Measurements from ENCODE around the gene LAMA5.

The LAMA5 gene

GRCh38 chr20:62274332-62274950 is 92.7 kb downstream of the LAMA5 start:
- Histone ChIP-seq H3K4me1 (ENCODE audit: control insufficient read depth, insufficient read depth, low read length, poor library complexity, severe bottlenecking) (no peaks in the 10 kb centered on the region), H3K4me3 (ENCODE audit: insufficient read depth, low read depth, low read length, poor library complexity, severe bottlenecking) (no peak overlapping the region), H3K27ac (ENCODE audit: insufficient read depth, low read length, poor library complexity, severe bottlenecking) (no peak overlapping the region), H3K9me3 (ENCODE audit: control insufficient read depth, low read length) (no peaks in the 10 kb centered on the region), H3K27me3 (replicated peaks; ENCODE audit: control insufficient read depth, insufficient read depth, low read length, poor library complexity, severe bottlenecking) (no peaks in the 10 kb centered on the region), H3K36me3 (ENCODE audit: control insufficient read depth, insufficient read depth, low read length) (peaks cover 36% of the 10 kb centered on the region)
- DNase-seq: no peak

DNA sequence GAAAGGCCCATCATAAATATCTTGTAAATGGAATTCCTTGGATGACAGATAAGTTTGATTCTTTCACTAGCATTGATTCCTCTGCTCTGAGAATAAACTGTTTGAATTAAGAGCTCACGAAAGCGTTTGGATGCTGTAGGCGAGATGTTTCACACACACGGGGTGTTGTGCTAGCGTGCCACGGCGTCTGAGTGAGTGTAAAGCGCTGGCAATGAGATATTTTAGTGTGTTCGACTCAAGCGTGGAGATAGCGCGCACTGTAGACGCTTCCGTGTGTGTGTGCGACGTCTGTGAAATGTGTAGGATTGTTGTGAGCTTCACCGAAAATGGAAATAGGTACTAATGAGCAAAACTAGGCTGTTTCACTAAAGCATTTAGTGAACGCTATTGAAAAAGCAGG is 93.7 kb downstream of the LAMA5 start:
- peaks cover 30% of the 10 kb centered on the region for H3K36me3 ChIP-seq (ENCODE audit: control insufficient read depth, insufficient read depth, low read length)
- H3K4me1 ChIP-seq (ENCODE audit: control insufficient read depth, insufficient read depth, low read length, poor library complexity, severe bottlenecking): no peaks in the 10 kb centered on the region
- no peaks in the 10 kb centered on the region for H3K27me3 ChIP-seq (replicated peaks; ENCODE audit: control insufficient read depth, insufficient read depth, low read length, poor library complexity, severe bottlenecking)
- no peak for DNase-seq
- H3K9me3 ChIP-seq (ENCODE audit: control insufficient read depth, low read length): no peaks in the 10 kb centered on the region
- H3K4me3 ChIP-seq (ENCODE audit: insufficient read depth, low read depth, low read length, poor library complexity, severe bottlenecking): no peak overlapping the region
- H3K27ac ChIP-seq (ENCODE audit: insufficient read depth, low read length, poor library complexity, severe bottlenecking): no peak overlapping the region

- Histone ChIP-seq H3K4me3 (ENCODE audit: insufficient read depth, low read depth, low read length, poor library complexity, severe bottlenecking) (no peak overlapping the region), H3K4me1 (ENCODE audit: control insufficient read depth, insufficient read depth, low read length, poor library complexity, severe bottlenecking) (no peaks in the 10 kb centered on the region), H3K27ac (ENCODE audit: insufficient read depth, low read length, poor library complexity, severe bottlenecking) (no peak overlapping the region), H3K27me3 (replicated peaks; ENCODE audit: control insufficient read depth, insufficient read depth, low read length, poor library complexity, severe bottlenecking) (no peaks in the 10 kb centered on the region), H3K9me3 (ENCODE audit: control insufficient read depth, low read length) (no peaks in the 10 kb centered on the region), H3K36me3 (ENCODE audit: control insufficient read depth, insufficient read depth, low read length) (peaks cover 30% of the 10 kb centered on the region)
- DNase-seq: no peak
Observed at GRCh38 chr20:62272200-62272599, 94.9 kb downstream of the LAMA5 start.

DNA sequence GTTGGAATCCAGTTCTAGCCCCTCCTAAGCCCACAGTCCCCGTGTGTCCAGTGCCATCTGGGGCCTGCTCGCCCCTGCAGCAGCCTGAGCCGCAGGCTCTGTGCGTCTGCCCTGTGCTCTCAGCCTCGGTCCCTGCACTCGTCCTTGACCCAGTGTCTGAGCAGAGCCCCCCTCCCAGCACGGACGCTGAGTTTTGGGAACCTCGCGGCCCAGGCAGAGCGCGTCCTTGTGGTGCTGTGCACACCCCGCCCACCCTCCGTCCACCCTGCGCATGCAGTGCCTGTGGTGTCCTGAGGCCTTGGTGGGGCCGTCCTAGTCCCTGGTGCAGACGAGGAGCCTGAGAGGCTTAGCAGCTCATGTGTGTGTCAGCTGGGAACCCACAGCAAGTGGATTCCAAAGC is 97.2 kb downstream of the LAMA5 start:
- Histone ChIP-seq H3K36me3 (ENCODE audit: control insufficient read depth, insufficient read depth, low read length) (peaks cover 41% of the 10 kb centered on the region), H3K27me3 (replicated peaks; ENCODE audit: control insufficient read depth, insufficient read depth, low read length, poor library complexity, severe bottlenecking) (no peaks in the 10 kb centered on the region), H3K27ac (ENCODE audit: insufficient read depth, low read length, poor library complexity, severe bottlenecking) (no peak overlapping the region), H3K9me3 (ENCODE audit: control insufficient read depth, low read length) (no peaks in the 10 kb centered on the region), H3K4me3 (ENCODE audit: insufficient read depth, low read depth, low read length, poor library complexity, severe bottlenecking) (no peak overlapping the region), H3K4me1 (ENCODE audit: control insufficient read depth, insufficient read depth, low read length, poor library complexity, severe bottlenecking) (no peaks in the 10 kb centered on the region)
- no peak for DNase-seq

DNA sequence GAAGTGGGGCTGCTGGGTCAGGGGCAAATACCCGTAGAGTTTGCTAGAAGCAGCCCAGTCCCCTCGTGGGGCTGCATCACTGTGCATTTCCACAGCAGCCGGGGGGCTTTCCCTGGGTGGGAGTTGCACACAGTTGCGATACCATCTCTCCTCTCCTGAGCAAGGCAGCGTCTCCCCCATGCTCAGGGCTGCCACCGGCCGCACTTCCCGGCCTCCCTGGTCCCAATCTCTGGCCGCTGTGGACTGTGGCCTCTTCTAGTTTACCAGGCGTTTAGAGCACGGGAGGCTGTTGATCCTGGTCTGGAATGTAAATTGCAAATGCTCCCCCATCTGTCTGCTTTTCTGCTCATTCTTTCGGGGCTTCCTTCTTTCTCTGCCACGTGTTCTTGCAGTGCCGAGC is 97.7 kb downstream of the LAMA5 start:
- H3K4me3 ChIP-seq (ENCODE audit: insufficient read depth, low read depth, low read length, poor library complexity, severe bottlenecking): no peak overlapping the region
- H3K27ac ChIP-seq (ENCODE audit: insufficient read depth, low read length, poor library complexity, severe bottlenecking): no peak overlapping the region
- no peak for DNase-seq
- H3K4me1 ChIP-seq (ENCODE audit: control insufficient read depth, insufficient read depth, low read length, poor library complexity, severe bottlenecking): no peaks in the 10 kb centered on the region
- H3K27me3 ChIP-seq (replicated peaks; ENCODE audit: control insufficient read depth, insufficient read depth, low read length, poor library complexity, severe bottlenecking): no peaks in the 10 kb centered on the region
- peaks cover 45% of the 10 kb centered on the region for H3K36me3 ChIP-seq (ENCODE audit: control insufficient read depth, insufficient read depth, low read length)
- H3K9me3 ChIP-seq (ENCODE audit: control insufficient read depth, low read length): no peaks in the 10 kb centered on the region

- no peak overlapping the region for H3K4me3 ChIP-seq (ENCODE audit: insufficient read depth, low read depth, low read length, poor library complexity, severe bottlenecking)
- H3K27ac ChIP-seq (ENCODE audit: insufficient read depth, low read length, poor library complexity, severe bottlenecking): no peak overlapping the region
- no peaks in the 10 kb centered on the region for H3K9me3 ChIP-seq (ENCODE audit: control insufficient read depth, low read length)
- no peak for DNase-seq
- H3K4me1 ChIP-seq (ENCODE audit: control insufficient read depth, insufficient read depth, low read length, poor library complexity, severe bottlenecking): no peaks in the 10 kb centered on the region
- H3K27me3 ChIP-seq (replicated peaks; ENCODE audit: control insufficient read depth, insufficient read depth, low read length, poor library complexity, severe bottlenecking): no peaks in the 10 kb centered on the region
- peaks cover 46% of the 10 kb centered on the region for H3K36me3 ChIP-seq (ENCODE audit: control insufficient read depth, insufficient read depth, low read length)
Observed at GRCh38 chr20:62268228-62268900, 98.7 kb downstream of the LAMA5 start.

- H3K4me1 ChIP-seq (ENCODE audit: control insufficient read depth, insufficient read depth, low read length, poor library complexity, severe bottlenecking): no peaks in the 10 kb centered on the region
- no peak overlapping the region for H3K27ac ChIP-seq (ENCODE audit: insufficient read depth, low read length, poor library complexity, severe bottlenecking)
- no peaks in the 10 kb centered on the region for H3K9me3 ChIP-seq (ENCODE audit: control insufficient read depth, low read length)
- H3K27me3 ChIP-seq (replicated peaks; ENCODE audit: control insufficient read depth, insufficient read depth, low read length, poor library complexity, severe bottlenecking): no peaks in the 10 kb centered on the region
- DNase-seq: no peak
- H3K4me3 ChIP-seq (ENCODE audit: insufficient read depth, low read depth, low read length, poor library complexity, severe bottlenecking): no peak overlapping the region
- peaks cover 46% of the 10 kb centered on the region for H3K36me3 ChIP-seq (ENCODE audit: control insufficient read depth, insufficient read depth, low read length)
Observed at GRCh38 chr20:62267543-62267942, 99.6 kb downstream of the LAMA5 start.

DNA sequence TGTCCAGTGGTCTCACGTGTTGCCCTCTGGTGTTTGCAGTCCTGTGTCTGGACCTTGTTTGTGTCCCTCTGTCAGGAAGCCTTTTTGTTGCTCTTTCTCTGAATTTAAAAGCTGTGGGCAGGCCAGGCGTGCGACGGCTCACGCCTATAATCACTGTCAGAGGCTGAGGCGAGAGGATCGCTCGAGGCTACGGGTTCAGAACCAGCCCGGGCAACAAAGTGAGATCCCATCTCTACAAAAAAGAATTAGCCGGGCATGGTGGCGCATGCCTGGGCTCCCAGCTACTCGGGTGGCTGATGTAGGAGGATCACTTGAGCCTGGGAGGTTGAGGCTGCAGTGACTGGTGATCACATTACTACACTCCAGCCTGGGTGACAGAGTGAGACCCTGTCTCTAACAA is 100.3 kb downstream of the LAMA5 start:
- Histone ChIP-seq H3K4me1 (ENCODE audit: control insufficient read depth, insufficient read depth, low read length, poor library complexity, severe bottlenecking) (no peaks in the 10 kb centered on the region), H3K9me3 (ENCODE audit: control insufficient read depth, low read length) (no peaks in the 10 kb centered on the region), H3K27me3 (replicated peaks; ENCODE audit: control insufficient read depth, insufficient read depth, low read length, poor library complexity, severe bottlenecking) (no peaks in the 10 kb centered on the region), H3K27ac (ENCODE audit: insufficient read depth, low read length, poor library complexity, severe bottlenecking) (no peak overlapping the region), H3K36me3 (ENCODE audit: control insufficient read depth, insufficient read depth, low read length) (peaks cover 46% of the 10 kb centered on the region), H3K4me3 (ENCODE audit: insufficient read depth, low read depth, low read length, poor library complexity, severe bottlenecking) (no peak overlapping the region)
- no peak for DNase-seq

DNA sequence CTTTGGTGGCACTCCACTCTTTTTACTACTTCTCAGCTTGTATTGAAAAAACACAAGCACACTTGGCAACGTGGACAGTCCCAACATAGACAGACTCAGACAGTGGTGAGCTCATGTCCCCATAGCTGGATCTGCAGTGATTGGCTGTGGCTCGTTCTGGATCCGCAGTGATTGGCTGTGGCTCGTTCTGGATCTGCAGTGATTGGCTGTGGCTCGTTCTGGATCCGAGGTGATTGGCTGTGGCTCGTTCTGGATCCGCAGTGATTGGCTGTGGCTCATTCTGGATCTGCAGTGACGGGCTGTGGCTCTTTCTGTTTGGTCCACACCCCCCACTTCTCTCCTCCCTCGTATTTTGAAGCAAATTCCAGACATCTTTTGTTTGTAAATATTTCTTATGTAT is 100.8 kb downstream of the LAMA5 start:
- no peak for DNase-seq
- Histone ChIP-seq H3K9me3 (ENCODE audit: control insufficient read depth, low read length) (no peaks in the 10 kb centered on the region), H3K36me3 (ENCODE audit: control insufficient read depth, insufficient read depth, low read length) (peaks cover 46% of the 10 kb centered on the region)

DNA sequence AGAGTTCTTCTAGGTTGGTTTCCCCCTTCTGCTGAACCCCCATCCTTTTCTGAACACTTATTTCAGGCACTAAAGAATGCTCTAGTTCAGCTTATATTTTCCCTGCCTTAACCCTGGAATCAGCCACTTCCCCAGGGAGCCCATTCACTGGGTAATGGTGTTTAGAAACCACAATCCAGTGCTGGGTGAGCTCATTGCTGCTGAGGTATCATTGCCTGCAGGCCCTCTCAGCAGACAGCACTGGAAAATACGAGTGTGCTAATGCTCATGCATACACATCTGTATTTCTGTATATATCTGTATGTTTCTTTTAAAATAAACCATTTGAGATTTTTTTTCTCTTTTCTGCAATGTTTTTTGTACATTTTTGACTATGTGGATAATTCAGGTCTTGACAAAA is 101.7 kb downstream of the LAMA5 start:
- H3K36me3 ChIP-seq (ENCODE audit: control insufficient read depth, insufficient read depth, low read length): peaks cover 54% of the 10 kb centered on the region
- H3K9me3 ChIP-seq (ENCODE audit: control insufficient read depth, low read length): no peaks in the 10 kb centered on the region
- H3K4me1 ChIP-seq (ENCODE audit: control insufficient read depth, insufficient read depth, low read length, poor library complexity, severe bottlenecking): no peaks in the 10 kb centered on the region
- DNase-seq: no peak
- H3K27me3 ChIP-seq (replicated peaks; ENCODE audit: control insufficient read depth, insufficient read depth, low read length, poor library complexity, severe bottlenecking): no peaks in the 10 kb centered on the region
- H3K27ac ChIP-seq (ENCODE audit: insufficient read depth, low read length, poor library complexity, severe bottlenecking): no peak overlapping the region
- no peak overlapping the region for H3K4me3 ChIP-seq (ENCODE audit: insufficient read depth, low read depth, low read length, poor library complexity, severe bottlenecking)

More for the DNA sequence above, 100.8 kb downstream of the LAMA5 start:
- Histone ChIP-seq H3K27ac (ENCODE audit: insufficient read depth, low read length, poor library complexity, severe bottlenecking) (no peak overlapping the region), H3K4me1 (ENCODE audit: control insufficient read depth, insufficient read depth, low read length, poor library complexity, severe bottlenecking) (no peaks in the 10 kb centered on the region), H3K27me3 (replicated peaks; ENCODE audit: control insufficient read depth, insufficient read depth, low read length, poor library complexity, severe bottlenecking) (no peaks in the 10 kb centered on the region), H3K4me3 (ENCODE audit: insufficient read depth, low read depth, low read length, poor library complexity, severe bottlenecking) (no peak overlapping the region)
